HEK293 (cell line): Measurements from ENCODE around the gene LLGL2.
A peak's percentile ranks its signal among the peaks of the same experiment; 100 is the strongest.

Experiments
- MYNN ChIP-seq: fragments of 450-650 bp; formaldehyde crosslinking; IDR thresholded peaks from 2 replicates; pipeline ENCODE4 v1.5.1; 2016; ENCODE audit warnings: missing biosample characterization, missing genetic modification characterization, borderline replicate concordance
- OSR2 ChIP-seq: fragments of 450-650 bp; formaldehyde crosslinking; IDR thresholded peaks from 2 replicates; pipeline ENCODE4 v1.5.1; 2016; ENCODE audit warnings: missing biosample characterization, missing genetic modification characterization
- SCRT1 ChIP-seq: fragments of 450-650 bp; formaldehyde crosslinking; IDR thresholded peaks from 2 replicates; pipeline ENCODE4 v1.5.1; 2016; ENCODE audit warnings: missing biosample characterization, missing genetic modification characterization, borderline replicate concordance
- SP2 ChIP-seq: fragments of 450-650 bp; formaldehyde crosslinking; IDR thresholded peaks from 2 replicates; pipeline ENCODE4 v1.5.1; 2016; ENCODE audit warnings: missing biosample characterization, missing genetic modification characterization
- TSHZ1 ChIP-seq: fragments of 450-650 bp; formaldehyde crosslinking; IDR thresholded peaks from 2 replicates; pipeline ENCODE4 v1.5.1; 2016; ENCODE audit warnings: missing biosample characterization, missing genetic modification characterization, borderline replicate concordance
- ZBTB10 ChIP-seq: fragments of 450-650 bp; formaldehyde crosslinking; IDR thresholded peaks from 2 replicates; pipeline ENCODE4 v1.5.1; 2016; ENCODE audit warnings: missing biosample characterization, missing genetic modification characterization
- ZBTB8A ChIP-seq: fragments of 450-650 bp; formaldehyde crosslinking; IDR thresholded peaks from 2 replicates; pipeline ENCODE4 v1.5.1; 2016; ENCODE audit warnings: missing biosample characterization, missing genetic modification characterization
- ZFHX2 ChIP-seq: fragments of 450-650 bp; formaldehyde crosslinking; conservative IDR thresholded peaks from 2 replicates; pipeline ENCODE4 v1.5.1; 2016; ENCODE audit warnings: missing biosample characterization, missing genetic modification characterization
- ZNF175 ChIP-seq: fragments of 450-650 bp; formaldehyde crosslinking; IDR thresholded peaks from 2 replicates; pipeline ENCODE4 v1.5.1; 2016; ENCODE audit warnings: missing biosample characterization, missing genetic modification characterization
- ZNF184 ChIP-seq: fragments of 450-650 bp; IDR thresholded peaks from 2 replicates; pipeline ENCODE4 v1.5.1; 2018; ENCODE audit warnings: missing biosample characterization, mild to moderate bottlenecking, missing genetic modification characterization
- ZNF211 ChIP-seq: fragments of 450-650 bp; formaldehyde crosslinking; IDR thresholded peaks from 2 replicates; pipeline ENCODE4 v1.5.1; 2016; ENCODE audit warnings: low read depth, missing biosample characterization, missing genetic modification characterization
- ZNF350 ChIP-seq: fragments of 450-650 bp; formaldehyde crosslinking; IDR thresholded peaks from 2 replicates; pipeline ENCODE4 v1.5.0; 2017; ENCODE audit warnings: missing biosample characterization, mild to moderate bottlenecking, missing genetic modification characterization
- ZNF391 ChIP-seq: fragments of 450-650 bp; formaldehyde crosslinking; IDR thresholded peaks from 2 replicates; pipeline ENCODE4 v1.5.1; 2016; ENCODE audit warnings: low read depth, missing biosample characterization, missing genetic modification characterization, borderline replicate concordance
- ZNF610 ChIP-seq: fragments of 450-650 bp; formaldehyde crosslinking; IDR thresholded peaks from 2 replicates; pipeline ENCODE4 v1.5.1; 2016; ENCODE audit warnings: missing biosample characterization, missing genetic modification characterization, borderline replicate concordance
- ZNF629 ChIP-seq: fragments of 450-650 bp; formaldehyde crosslinking; IDR thresholded peaks from 2 replicates; pipeline ENCODE4 v1.5.1; 2017; ENCODE audit warnings: missing biosample characterization, missing genetic modification characterization
- ZNF707 ChIP-seq: fragments of 450-650 bp; formaldehyde crosslinking; IDR thresholded peaks from 2 replicates; pipeline ENCODE4 v1.5.1; 2016; ENCODE audit warnings: missing biosample characterization, missing genetic modification characterization
- ZSCAN23 ChIP-seq: fragments of 450-650 bp; formaldehyde crosslinking; IDR thresholded peaks from 2 replicates; pipeline ENCODE4 v1.5.1; 2016; ENCODE audit warnings: missing biosample characterization, missing genetic modification characterization
- ZSCAN5A ChIP-seq: fragments of 450-650 bp; formaldehyde crosslinking; IDR thresholded peaks from 2 replicates; pipeline ENCODE4 v1.5.1; 2016; ENCODE audit warnings: missing biosample characterization, missing genetic modification characterization
- TF ChIP-seq, protein P1 (sequence below): fragments of 450-650 bp; formaldehyde crosslinking; IDR thresholded peaks from 2 replicates; pipeline ENCODE4 v1.5.1; 2016; ENCODE audit warnings: missing biosample characterization, missing genetic modification characterization
- TF ChIP-seq, protein P2 (sequence below): fragments of 450-650 bp; IDR thresholded peaks from 2 replicates; pipeline ENCODE4 v1.5.1; 2018; ENCODE audit warnings: missing biosample characterization, missing genetic modification characterization

LLGL2 gene

DNA sequence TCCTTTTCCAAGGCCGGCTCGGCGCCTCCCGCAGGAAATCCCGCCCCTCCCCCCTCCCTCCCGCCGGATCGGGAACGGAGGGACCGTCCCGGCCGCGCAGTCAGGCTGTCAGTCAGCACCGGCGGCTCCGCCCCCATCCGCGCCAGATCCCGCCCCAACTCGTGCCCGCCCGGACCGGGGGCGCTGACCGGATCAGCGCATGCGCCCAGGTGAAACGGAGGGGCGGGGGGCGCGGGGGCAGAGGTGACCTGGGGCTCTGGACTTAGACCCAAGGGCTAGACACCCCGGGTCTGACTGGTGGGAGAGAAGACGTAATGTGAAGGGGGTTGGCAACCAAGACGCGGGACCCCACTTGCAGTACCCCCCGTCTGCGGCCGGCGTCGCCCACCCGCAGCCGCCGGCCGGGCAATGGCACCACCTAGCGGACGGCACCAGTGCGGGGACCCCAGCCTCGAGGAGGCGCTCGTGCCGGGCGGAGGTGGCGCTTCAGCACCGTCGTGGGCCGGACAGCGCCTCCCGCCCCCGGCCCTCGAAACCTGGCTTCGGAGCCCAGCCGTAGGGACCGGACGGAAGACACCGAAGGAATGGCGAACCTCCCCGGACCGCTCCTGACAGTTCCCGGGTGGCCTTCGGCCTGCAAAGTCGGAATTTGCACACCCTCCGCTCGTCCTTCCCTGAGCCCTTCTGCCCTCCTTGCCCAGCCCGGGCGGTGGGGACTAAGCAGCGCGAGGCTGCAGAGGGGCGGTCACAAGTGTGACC lies 9.8 kb upstream of the LLGL2 start, which contains the start of gene CASKIN2 (continued):
- TF ChIP-seq, protein P1, sequence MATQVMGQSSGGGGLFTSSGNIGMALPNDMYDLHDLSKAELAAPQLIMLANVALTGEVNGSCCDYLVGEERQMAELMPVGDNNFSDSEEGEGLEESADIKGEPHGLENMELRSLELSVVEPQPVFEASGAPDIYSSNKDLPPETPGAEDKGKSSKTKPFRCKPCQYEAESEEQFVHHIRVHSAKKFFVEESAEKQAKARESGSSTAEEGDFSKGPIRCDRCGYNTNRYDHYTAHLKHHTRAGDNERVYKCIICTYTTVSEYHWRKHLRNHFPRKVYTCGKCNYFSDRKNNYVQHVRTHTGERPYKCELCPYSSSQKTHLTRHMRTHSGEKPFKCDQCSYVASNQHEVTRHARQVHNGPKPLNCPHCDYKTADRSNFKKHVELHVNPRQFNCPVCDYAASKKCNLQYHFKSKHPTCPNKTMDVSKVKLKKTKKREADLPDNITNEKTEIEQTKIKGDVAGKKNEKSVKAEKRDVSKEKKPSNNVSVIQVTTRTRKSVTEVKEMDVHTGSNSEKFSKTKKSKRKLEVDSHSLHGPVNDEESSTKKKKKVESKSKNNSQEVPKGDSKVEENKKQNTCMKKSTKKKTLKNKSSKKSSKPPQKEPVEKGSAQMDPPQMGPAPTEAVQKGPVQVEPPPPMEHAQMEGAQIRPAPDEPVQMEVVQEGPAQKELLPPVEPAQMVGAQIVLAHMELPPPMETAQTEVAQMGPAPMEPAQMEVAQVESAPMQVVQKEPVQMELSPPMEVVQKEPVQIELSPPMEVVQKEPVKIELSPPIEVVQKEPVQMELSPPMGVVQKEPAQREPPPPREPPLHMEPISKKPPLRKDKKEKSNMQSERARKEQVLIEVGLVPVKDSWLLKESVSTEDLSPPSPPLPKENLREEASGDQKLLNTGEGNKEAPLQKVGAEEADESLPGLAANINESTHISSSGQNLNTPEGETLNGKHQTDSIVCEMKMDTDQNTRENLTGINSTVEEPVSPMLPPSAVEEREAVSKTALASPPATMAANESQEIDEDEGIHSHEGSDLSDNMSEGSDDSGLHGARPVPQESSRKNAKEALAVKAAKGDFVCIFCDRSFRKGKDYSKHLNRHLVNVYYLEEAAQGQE (tag by site-specific recombination): peak; percentile 100
- TF ChIP-seq ZNF391 (tag by site-specific recombination) (peak; percentile 51), ZSCAN5A (tag by site-specific recombination) (peak; percentile 43; the same call in 1 of the 2 replicates), ZNF350 (tag by site-specific recombination) (no peak), TSHZ1 (tag by site-specific recombination) (peak; percentile 23; the same call in 1 of the 2 replicates), SCRT1 (tag by site-specific recombination) (no peak), MYNN (tag by site-specific recombination) (peak; percentile 14; the same call in 1 of the 2 replicates), ZBTB10 (tag by site-specific recombination) (peak; percentile 98), ZFHX2 (peak; percentile 92), ZNF629 (peak; percentile 46; the same call in 1 of the 2 replicates), ZSCAN23 (tag by site-specific recombination) (0 out of 2 replicates have a peak, but pooled peaks have one; percentile 22), ZNF610 (tag by site-specific recombination) (peak; percentile 16), ZNF184 (tag by site-specific recombination) (0 out of 2 replicates have a peak, but pooled peaks have one; percentile 17), OSR2 (tag by site-specific recombination) (no peak), ZBTB8A (tag by site-specific recombination) (peak; percentile 99), SP2 (tag by site-specific recombination) (peak; percentile 94), ZNF707 (tag by site-specific recombination) (peak; percentile 24; the same call in 1 of the 2 replicates), ZNF175 (tag by site-specific recombination) (no peak), ZNF211 (tag by site-specific recombination) (0 out of 2 replicates have a peak, but pooled peaks have one; percentile 21)
- TF ChIP-seq, protein P2, sequence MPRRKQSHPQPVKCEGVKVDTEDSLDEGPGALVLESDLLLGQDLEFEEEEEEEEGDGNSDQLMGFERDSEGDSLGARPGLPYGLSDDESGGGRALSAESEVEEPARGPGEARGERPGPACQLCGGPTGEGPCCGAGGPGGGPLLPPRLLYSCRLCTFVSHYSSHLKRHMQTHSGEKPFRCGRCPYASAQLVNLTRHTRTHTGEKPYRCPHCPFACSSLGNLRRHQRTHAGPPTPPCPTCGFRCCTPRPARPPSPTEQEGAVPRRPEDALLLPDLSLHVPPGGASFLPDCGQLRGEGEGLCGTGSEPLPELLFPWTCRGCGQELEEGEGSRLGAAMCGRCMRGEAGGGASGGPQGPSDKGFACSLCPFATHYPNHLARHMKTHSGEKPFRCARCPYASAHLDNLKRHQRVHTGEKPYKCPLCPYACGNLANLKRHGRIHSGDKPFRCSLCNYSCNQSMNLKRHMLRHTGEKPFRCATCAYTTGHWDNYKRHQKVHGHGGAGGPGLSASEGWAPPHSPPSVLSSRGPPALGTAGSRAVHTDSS (tag by site-specific recombination): no peak
